Hematopoietic multipotent progenitor cell treated with erythropoietin and hydrocortisone succinate and interleukin-3 and kit ligand, for 17 days (in vitro differentiated cells): Measurements from ENCODE around the gene ANKIB1.
"Not testable (repeated sequence)": the region's sequence is repeated elsewhere in the genome, so short reads cannot be mapped to it uniquely, and the experiment has no call there.

Experiments used
- DNase-seq: peaks from one replicate; pipeline ENCODE4 v3.0.0-alpha.2; 2015; ENCODE audit warnings: low spot score

Gene ANKIB1

DNA sequence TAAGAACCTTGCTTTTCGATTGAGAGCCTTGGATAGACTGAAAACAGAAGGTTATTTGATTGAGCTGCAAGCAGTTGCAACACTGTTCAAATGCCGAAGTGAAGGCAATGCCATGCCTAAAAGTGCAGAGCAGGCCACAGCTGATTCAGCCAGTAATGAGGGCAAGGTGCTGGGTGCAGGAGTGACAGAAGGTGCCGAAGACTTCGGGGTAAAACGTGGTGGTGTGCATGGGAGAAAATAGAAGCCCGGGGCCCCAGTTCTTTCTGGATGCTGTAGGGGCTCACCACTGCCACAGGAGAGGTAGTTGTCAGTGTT is 157.9 kb downstream of the ANKIB1 start:
- DNase-seq = no peak

DNA sequence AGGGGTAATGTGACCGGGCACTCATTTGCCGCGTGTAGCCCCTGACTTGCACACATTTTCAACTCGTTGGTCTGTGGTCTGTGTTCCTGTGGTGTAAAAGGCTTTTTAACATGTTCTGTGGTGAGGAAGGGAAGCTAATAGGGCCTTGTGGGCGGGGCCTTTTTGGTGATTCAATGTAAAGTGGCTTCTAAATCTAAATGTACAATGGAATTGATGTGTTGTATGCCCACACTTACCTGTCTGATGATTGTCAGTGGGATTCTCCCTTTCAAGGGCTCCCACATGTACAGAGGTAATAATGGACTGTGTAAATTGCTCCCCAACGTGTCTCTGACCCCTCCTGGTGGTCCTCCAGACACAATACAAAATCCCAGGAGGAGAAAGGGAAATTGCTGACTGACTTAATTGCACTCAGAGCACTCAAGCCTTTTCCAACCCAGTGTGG is 158.4 kb downstream of the ANKIB1 start:
- no peak for DNase-seq

DNA sequence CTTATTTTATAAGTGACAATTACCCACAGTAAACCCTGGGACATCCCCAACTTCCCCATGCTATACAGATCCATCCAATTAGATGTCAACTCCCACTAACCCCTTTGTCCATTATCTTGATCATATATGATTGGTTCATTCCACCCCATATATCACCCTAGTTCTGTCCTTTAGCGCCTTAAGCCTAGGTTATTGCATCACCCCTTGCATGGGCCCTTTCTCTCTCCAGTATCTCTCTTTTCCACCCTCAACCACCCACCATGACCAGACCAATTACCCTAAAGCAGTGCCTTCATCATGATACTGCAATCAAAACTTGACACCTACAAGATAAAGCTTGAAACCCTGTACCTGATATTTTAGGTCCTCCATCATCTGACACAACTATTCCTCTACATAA is 163.6 kb downstream of the ANKIB1 start:
- no peak for DNase-seq

DNA sequence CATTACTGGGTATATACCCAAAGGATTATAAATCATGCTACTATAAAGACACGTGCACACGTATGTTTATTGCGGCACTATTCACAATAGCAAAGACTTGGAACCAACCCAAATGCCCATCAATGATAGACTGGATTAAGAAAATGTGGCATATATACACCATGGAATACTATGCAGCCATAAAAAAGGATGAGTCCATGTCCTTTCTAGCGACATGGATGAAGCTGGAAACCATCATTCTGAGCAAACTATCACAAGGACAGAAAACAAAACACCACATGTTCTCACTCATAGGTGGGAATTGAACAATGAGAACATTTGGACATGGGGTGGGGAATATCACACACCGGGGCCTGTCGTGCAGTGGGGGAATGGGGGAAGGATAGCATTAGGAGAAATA is 164.4 kb downstream of the ANKIB1 start:
- DNase-seq = not testable (repeated sequence)

DNA sequence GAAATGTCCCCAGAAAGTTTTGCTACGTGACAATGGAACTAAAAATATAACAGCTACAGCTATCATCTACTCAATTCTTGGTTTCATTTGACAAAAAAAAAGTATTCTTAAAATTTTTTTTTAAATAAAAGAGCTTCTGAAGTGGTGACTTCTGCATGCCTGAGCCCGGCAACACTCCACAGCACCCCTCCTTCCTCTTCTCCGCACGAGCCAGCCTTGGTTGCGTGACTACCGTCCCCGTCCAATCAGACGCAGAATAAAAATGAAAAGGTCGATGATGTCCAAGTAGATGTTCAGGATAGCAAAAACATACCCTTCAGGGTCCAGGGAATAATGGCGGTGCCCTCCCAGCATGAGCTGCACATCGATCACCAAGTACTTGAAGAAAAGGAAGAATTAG is 167.0 kb downstream of the ANKIB1 start:
- DNase-seq = no peak

GRCh38 chr7:92413550-92413949 is 167.8 kb downstream of the ANKIB1 start:
- DNase-seq = no peak

DNA sequence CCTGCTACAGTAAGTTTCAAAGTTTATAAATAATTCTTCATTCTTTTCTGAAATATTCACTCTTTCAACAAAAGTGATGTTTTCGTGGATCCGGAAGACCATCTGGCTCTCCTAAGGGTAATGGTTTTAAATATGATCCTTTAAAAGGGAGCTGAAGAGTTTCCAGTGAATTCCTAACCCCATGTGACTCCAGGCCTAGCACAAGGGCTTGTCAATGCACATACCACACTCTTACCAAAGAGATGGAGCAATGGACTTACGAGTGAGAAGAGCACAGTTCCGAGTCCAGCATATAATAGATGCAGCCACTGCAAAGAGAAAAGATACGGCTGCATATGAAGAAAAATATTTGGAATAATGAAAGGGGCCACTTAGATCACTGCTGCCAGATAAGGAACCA is 169.5 kb downstream of the ANKIB1 start:
- DNase-seq = no peak

- DNase-seq = no peak
Observed at GRCh38 chr7:92417913-92418312, 172.1 kb downstream of the ANKIB1 start.

DNA sequence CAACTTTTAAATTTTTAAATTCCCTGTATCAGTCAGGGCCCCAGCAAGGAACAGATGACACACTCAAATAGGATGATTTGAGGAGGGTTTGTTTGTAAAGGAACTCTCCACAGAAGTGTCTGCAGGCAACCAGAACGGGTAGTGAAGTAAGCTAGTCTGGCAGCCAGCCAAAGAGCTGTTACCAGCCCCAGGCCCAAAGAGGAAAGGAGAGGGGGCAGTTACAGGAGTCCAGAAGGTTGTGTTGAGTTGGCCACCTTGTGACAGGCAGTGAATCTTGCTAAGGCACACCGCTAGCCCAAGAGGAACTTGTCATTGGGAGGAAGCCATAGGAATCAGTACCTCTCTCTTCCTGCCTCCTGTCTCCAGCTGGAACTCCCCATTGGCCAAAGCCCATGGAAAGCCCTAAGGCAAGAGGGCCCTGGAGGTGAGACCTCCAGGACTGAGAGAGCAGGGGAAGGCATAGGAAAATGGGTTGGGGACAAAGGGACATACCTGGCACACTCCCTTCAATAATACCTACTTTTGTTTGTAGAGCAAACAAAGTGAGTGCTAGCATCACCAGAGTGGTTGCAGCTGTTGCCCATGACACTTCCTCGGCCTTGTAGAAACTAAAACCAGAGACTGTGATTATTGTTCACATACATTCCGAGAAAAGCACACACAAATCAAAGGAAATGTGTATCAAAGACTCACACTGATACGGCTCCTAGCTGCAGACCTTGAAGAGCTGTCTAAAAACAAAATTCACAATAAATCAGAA is 176.1 kb downstream of the ANKIB1 start:
- DNase-seq = no peak

DNA sequence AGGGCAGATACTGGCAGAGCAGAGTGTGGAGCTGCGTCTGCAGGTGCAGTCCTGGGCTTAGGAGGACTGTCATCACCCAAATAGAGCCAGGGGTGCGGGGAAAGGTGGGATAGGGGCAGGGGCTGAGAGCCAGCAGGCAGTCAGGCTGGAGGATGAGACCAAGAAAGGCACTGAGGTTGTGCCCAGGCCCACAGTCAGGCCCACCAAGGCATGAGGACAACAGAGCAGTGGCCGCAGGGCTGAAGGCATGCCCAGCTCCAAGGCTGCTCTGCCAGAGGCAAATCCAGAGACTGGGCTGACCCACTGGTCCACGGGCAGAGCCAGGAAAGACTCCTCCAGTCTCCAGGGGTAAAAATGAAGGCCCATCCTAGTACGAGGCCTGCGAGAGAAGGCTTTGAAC is 177.2 kb downstream of the ANKIB1 start:
- DNase-seq = no peak

- no peak for DNase-seq
Observed at GRCh38 chr7:92423710-92424131, 177.9 kb downstream of the ANKIB1 start.

GRCh38 chr7:92425311-92425947 is 179.7 kb downstream of the ANKIB1 start:
- no peak for DNase-seq

DNA sequence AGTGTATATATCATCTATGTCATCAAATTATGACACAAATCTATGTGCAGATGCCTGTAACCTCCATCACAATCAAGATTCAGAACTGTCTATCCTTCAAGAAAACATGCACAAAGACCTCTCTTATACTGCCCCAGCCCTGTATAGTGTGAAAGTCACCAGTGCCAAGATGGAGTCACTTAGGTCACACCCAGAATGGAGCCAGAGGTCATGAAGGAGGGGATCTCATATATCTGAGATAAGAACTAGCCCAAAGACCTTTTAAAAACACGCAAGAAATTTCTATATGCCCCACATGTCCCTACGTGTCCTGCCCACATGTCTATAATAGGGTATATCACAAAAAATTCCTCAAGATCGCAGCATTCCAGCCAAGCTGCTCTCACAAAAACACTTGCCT is 181.4 kb downstream of the ANKIB1 start:
- DNase-seq = no peak

DNA sequence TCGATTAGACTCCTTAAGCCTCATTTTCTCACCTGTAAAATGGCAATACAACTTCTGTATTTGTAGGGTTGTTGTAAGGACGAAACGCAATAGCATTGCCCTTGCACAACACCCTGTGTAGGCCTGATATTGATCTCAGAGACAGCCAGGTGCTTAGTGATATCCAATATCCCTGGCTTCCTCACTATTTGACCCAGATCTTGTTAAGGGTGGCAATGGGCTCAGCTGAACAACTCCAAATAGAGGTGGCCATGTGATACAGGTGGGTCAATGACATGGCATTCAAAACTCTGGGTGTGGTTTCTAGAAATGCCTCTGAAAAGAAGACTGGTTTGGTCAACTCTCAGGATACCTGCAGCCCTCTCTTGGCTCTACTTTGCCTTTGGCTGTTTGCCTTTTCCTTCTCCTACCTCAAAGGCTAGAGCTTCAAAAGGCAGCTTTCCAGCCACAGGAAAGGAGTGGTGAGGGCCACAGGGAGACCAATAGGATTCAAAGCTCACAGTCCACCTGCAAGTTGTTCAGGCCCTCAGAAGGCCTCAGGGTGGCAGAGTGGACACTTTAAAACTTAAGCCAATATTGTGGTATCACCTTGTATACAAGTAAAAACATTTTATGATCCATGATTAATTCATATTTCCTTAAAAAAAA is 186.6 kb downstream of the ANKIB1 start:
- DNase-seq = no peak

DNA sequence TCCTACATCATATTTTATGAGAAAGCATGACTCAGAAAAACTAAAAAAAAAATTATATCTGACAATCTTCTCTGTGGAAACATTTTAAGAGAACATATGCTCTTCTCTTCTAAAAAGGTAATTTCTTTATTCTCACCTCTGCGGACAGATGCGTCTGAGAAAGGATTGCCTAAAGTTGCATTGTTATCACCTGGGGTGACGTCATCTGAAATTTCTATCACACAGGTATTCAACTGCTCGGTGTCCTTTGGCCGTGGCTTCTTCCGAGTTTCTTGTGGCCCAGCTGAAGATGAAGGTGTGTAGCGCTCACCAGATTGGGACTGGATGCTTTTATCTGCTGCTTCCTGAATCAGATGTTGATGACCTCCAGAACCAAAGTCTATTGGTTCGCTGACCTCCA is 187.2 kb downstream of the ANKIB1 start:
- DNase-seq = no peak

DNA sequence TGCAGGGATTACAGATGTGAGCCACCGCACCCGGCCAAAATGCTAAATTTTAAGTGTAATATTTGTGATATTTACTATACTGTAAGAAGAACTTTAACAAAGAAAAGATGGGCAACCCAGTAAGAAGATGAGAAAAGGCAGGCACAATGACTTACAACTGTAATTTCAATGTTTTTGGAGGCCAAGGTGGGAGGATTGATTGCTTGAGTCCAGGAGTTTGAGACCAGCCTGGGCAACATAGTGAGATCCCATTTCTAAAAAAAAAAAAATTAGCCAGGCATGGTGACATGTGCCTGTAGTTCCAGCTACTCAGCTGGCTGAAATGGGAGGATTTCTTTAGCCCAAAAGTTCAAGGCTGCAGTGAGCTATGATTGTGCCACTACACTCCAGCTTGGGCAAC is 189.8 kb downstream of the ANKIB1 start:
- DNase-seq = no peak

- DNase-seq = no peak
Observed at GRCh38 chr7:92436612-92437445, 191.1 kb downstream of the ANKIB1 start.

DNA sequence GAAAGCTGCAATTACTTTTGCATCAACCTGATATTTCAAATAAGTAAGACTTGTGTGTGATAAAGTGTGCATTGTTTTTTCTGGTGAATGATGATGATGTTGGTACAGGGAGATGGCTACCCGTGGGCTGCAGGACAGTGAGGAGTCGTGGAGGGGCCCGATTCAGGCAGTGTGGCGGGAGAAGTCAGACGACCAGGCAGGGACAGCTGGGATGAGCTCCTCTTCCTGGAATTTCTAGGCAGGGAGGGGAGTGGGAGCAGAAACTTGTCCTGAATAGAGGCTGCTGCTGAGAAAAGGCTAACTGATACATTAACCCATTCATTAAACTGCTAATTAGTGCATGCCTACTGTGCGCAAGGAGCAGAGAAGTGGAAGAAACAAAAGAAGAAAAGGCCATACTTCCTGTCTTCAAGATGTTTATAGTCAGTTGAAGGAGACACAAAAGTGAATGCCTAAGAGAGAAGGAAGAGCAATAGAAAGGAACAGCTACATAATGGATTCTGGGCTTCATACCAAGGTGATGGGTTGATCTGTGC is 192.2 kb downstream of the ANKIB1 start:
- no peak for DNase-seq

GRCh38 chr7:92442720-92443119 is 196.9 kb downstream of the ANKIB1 start:
- not testable (repeated sequence) for DNase-seq

DNA sequence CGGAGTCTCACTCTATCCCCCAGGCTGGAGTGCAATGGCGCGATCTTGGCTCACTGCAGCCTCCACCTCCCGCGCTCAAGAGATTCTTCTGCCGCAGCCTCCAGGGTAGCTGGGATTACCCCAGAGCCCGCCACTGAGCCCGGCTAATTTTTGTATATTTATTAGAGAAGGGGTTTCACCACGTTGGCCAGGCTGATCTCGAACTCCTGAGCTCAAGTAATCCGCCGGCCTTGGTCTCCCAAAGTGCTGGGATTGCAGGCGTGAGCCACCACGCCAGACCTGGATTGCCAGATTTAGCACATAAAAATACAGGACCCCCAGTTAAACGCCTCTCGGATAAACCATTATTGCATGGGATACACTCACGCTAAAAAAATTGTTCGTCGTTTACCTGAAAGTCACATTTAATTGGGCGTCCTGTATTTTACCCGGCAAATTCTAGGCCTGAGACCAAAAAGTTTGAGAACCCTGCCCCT is 201.1 kb downstream of the ANKIB1 start:
- no peak for DNase-seq

DNA sequence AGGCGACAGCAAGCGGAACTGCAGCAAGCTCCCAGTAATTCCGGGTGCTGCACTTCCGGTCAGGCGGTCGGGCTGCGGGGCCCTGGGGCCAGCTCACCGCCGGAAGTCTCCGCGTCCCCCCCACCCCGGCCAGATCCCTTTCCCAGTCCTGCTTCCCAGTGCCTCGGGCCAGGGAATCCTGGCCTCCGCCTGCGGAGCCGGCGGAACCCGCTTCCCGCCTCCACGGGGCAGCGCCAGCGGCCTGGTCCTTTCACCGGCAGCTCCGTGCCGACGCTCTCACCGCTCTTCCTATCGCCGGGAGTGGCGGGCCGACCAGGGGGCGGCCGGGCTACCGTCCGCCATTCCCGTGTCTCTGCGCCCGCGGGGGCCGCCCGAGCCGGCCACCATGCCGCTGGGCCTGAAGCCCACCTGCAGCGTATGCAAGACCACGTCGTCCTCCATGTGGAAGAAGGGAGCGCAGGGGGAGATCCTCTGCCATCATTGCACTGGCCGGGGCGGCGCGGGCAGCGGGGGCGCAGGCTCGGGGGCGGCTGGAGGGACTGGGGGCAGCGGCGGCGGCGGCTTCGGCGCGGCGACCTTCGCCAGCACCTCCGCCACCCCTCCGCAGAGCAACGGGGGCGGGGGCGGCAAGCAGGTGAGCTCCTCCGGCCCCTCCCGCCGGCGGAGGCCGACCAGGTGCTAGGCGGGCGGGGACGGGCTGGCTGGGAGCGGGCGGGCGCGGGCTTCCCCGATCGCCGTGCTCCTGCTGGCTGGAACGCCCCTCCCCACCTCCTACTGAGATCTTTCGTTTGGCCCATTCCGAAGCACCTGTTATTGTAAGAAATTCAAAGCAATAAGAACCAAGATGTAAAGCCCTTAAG is 201.8 kb downstream of the ANKIB1 start, which contains the start of gene GATAD1:
Gene GATAD1, plus strand, starts transcription at position 138 of the 860 bp plus-strand sequence. Its CDS starts 248 bp downstream, at position 386.
- DNase-seq = peak; percentile 88
